RWPE1 (cell line): ENCODE measurements around the gene ITGAE.
"Not testable (repeated sequence)": the region's sequence is repeated elsewhere in the genome, so short reads cannot be mapped to it uniquely, and the experiment has no call there.

Experiments used
- CTCF ChIA-PET: fragments of 350-600 bp; sonication (Branson Sonifier 250); formaldehyde crosslinking; extraction: SDS; loops from one replicate; lab custom pipeline; 2021; lab: Yijun Ruan, JAX
- POLR2A ChIA-PET: fragments of 400-600 bp; formaldehyde crosslinking; extraction: SDS; loops from one replicate; lab custom pipeline; 2020; ENCODE audit warnings: antibody characterized with exemption; ENCODE audit not compliant: low non-redundant PET; lab: Yijun Ruan, JAX
- DNase-seq: peaks from one replicate; pipeline ENCODE4 v3.0.0; 2012; ENCODE audit warnings: low spot score
- H3K27ac ChIP-seq: fragments of 450-650 bp; 2 replicates; pipeline ENCODE4 v1.5.1; 2017
- TF ChIP-seq, protein P1 (sequence below): fragments of 450-650 bp; conservative IDR thresholded peaks from 2 replicates; pipeline ENCODE4 v1.5.1; 2017; ENCODE audit warnings: low read depth, mild to moderate bottlenecking

ITGAE gene

DNA sequence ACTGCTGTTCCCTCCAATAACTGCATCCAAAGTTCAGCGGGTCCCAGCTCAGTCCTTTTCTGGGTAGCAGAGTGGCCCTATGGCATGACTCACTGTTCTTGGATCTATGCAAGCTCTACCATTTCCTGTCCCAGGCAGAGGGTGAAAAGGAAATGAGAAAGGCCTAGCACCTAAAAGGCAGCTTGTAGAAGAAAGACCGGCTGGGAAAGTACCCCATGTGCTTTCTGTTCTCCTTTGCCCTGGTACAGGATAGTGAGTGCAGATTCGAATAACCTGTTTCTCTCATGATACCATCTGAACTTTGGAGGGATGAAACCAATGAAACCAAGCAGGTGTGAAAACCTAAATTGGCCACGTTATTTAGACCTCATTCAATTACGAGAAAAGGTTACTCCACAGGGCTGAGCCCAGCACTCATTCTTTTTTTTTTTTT lies 90.0 kb downstream of the ITGAE start:
- ChIA-PET POLR2A (interaction anchor here (0.7 kb wide), 1 partner anchor 1306 kb away, joined by 5 read pairs; no protein-coding TSS in a partner anchor), CTCF (interaction anchor here (0.7 kb wide), 1 partner anchor 77 kb away, joined by 4 read pairs; no protein-coding TSS in a partner anchor)
- DNase-seq: peak; percentile 36
- no peak overlapping the region; the same call in 1 of the 2 replicates for H3K27ac ChIP-seq
- TF ChIP-seq, protein P1, sequence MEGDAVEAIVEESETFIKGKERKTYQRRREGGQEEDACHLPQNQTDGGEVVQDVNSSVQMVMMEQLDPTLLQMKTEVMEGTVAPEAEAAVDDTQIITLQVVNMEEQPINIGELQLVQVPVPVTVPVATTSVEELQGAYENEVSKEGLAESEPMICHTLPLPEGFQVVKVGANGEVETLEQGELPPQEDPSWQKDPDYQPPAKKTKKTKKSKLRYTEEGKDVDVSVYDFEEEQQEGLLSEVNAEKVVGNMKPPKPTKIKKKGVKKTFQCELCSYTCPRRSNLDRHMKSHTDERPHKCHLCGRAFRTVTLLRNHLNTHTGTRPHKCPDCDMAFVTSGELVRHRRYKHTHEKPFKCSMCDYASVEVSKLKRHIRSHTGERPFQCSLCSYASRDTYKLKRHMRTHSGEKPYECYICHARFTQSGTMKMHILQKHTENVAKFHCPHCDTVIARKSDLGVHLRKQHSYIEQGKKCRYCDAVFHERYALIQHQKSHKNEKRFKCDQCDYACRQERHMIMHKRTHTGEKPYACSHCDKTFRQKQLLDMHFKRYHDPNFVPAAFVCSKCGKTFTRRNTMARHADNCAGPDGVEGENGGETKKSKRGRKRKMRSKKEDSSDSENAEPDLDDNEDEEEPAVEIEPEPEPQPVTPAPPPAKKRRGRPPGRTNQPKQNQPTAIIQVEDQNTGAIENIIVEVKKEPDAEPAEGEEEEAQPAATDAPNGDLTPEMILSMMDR: no peak

DNA sequence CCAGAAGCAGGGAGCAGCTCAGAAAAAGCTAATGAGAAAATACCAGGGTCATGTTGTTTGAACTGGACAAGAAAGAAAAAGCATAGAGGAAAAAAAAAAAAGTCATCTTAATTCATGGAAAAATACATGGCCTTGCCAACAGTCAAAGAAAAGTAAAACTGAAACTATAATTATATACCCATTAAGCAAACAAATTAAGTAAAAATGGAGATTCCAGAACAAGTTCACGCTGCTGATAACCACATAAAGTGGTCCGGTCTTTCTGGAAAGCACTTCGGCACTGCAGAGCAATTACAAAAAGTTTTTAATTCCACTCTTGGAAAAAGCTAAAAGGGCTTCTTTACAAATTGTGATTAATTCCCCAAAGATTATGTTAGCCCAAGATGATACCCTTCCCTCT lies 92.6 kb downstream of the ITGAE start:
- H3K27ac ChIP-seq: no peak overlapping the region
- TF ChIP-seq, protein P1: no peak
- CTCF ChIA-PET: no interaction called here
- POLR2A ChIA-PET: no interaction called here
- DNase-seq: no peak

DNA sequence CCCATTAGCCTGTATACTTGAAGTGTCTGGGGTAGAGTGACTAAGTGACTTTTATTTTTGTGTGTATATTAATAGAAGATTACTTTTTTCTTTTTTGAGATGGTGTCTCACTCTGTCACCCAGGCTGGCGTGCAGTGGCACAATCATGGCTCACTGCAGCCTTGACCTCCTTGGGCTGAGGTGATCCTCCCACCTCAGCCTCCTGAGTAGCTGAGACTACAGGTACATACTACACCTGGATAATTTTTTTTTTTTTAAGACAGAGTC lies 95.3 kb downstream of the ITGAE start:
- DNase-seq, H3K27ac ChIP-seq, CTCF ChIA-PET: not testable (repeated sequence)
- POLR2A ChIA-PET: interaction anchor here (0.6 kb wide), 1 partner anchor 15 kb away, joined by 3 read pairs; no protein-coding TSS in a partner anchor

DNA sequence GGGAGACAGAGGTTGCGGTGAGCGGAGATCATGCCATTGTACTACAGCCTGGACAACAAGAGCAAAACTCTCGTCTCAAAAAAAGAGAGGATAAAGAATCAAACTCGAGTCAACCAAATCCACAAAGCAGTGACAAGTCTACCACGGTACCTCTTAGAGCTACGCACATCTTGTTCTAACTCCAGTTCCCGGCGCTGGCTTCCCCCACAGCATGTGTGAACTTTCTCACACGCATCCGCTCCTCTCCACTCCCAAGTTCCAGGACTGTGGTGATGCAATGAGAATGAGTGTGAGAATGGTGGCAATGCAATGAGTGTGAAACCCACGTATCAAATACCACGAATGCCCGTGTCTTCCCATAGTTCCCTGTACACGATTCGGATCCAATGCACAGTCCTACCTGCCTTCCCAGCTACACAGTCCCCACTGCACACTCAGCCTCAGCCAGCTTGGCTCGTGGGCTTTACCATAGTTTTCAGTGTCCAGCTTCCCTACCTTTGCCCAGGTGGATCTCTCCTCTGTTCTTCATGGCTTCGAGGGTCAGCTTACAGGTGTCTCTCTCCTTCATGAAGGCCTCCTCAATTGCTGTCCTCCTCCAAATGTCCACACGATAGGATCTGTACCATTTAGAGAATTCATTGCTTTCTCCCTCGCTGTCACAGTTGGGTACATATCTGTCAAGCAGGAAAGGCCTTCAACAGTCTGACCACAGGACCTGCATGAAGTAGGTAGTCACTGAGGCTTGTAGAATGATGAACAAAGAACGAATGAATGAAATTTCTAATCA lies 95.9 kb downstream of the ITGAE start:
- DNase-seq: no peak
- ChIA-PET POLR2A (interaction anchor here (0.6 kb wide), 1 partner anchor 16 kb away, joined by 3 read pairs; no protein-coding TSS in a partner anchor), CTCF (no interaction called here)
- no peak overlapping the region for H3K27ac ChIP-seq
- TF ChIP-seq, protein P1: no peak

DNA sequence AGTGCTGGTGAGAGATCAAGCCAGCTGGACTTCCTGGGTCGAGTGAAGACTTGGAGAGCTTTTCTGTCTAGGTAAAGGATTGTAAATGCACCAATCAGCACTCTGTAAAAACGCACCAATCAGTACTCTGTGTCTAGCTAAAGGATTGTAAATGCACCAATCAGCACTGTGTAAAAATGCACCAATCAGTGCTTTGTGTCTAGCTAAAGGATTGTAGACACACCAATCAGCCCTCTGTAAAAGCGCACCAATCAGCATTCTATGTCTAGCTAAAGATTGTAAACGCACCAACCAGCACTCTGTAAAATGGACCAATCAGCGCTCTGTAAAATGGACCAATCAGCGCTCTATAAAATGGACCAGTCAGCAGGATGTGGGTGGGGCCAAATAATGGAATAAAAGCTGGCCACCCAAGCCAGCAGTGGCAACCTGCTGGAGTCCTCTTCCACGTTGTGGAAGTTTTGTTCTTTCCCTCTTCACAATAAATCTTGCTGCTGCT lies 98.9 kb downstream of the ITGAE start:
- POLR2A ChIA-PET, CTCF ChIA-PET, DNase-seq, H3K27ac ChIP-seq: not testable (repeated sequence)

DNA sequence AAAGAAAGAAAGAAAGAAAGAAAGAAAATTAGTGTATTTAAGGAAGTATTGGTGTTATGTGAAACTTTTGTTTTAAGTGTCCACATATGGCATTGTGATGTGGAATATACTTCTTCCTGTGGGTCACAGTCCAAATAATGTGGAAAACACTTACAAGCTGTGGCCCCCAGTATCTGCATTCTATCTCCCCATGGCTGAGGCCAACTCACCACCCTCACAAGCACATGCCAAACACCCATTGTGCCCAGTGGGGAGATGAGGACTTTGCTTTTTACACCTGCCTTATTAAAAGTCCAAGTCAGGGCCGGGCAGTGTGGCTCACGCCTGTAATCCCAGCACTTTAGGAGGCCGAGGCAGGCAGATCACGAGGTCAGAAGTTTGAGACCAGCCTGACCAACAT lies 101.0 kb downstream of the ITGAE start:
- TF ChIP-seq, protein P1: no peak
- ChIA-PET POLR2A (no interaction called here), CTCF (no interaction called here)
- DNase-seq: no peak
- no peak overlapping the region for H3K27ac ChIP-seq

DNA sequence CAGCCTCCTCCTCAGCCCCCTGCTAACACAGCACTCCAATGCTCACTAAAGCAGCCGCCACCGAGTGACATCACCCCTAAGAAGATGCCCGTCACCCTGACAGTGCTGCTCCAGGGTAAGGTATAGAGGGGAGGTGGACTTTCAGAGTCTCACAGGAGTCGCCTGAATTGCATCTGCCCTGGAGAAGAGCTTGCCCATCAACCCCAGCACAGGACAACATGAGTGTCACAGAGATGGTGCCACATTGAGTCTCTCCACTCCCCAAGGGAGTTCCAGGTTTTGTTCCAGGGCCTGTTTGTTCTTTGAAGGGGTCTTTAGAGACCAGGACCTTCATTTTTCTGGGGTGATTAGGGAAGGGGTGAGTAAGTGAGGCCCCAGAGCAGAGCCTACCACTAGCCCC lies 102.8 kb downstream of the ITGAE start:
- ChIA-PET POLR2A (no interaction called here), CTCF (no interaction called here)
- no peak for DNase-seq
- TF ChIP-seq, protein P1: no peak
- H3K27ac ChIP-seq: no peak overlapping the region
